Keratinocyte (primary cell): ENCODE data around the gene RBM34.

Experiments
- CTCF ChIP-seq, 3 experiments: IDR thresholded peaks in 1 of 3; conservative IDR thresholded peaks in 1 of 3; optimal IDR thresholded peaks in 1 of 3; 2 replicates in 2 of 3; 3 replicates in 1 of 3; pipeline versions ENCODE3 to v1.5.1; 2011; ENCODE audit warnings: low read length in 3 of 3, mild to moderate bottlenecking in 3 of 3, moderate library complexity in 2 of 3, control low read depth in 1 of 3, inconsistent platforms in 1 of 3; ENCODE audit not compliant: insufficient read depth in 2 of 3; ENCODE audit errors: extremely low read depth in 1 of 3
- EZH2 ChIP-seq: IDR thresholded peaks from one replicate; pipeline ENCODE4 v1.6.1; 2012; ENCODE audit warnings: inconsistent platforms, mild to moderate bottlenecking, low read length, moderate library complexity

GRCh38 chr1:235113183-235113917, 47.7 kb downstream of the RBM34 start:
- TF ChIP-seq EZH2 (no peak), CTCF (optimal IDR thresholded peaks at IDR 0.05 in 1 of 3, IDR thresholded peaks at IDR 0.05 in 1 of 3, conservative IDR thresholded peaks at IDR 0.05 in 1 of 3; ENCODE audit: extremely low read depth in 1 of 3, insufficient read depth in 2 of 3, low read length in 3 of 3) (no peak)
